OCI-LY1 (cell line): Measurements from ENCODE around the gene PTPRR.

Source experiments
- H2AFZ ChIP-seq: fragments of 200-600 bp; sonication (generic), shearing (Covaris generic); 2 replicates; pipeline ENCODE4 v1.6.0; 2014; ENCODE audit warnings: antibody characterized with exemption, mild to moderate bottlenecking, low read length
- H3F3A ChIP-seq: fragments of 200-600 bp; sonication (generic), shearing (Covaris generic); 2 replicates; pipeline ENCODE4 v1.6.0; 2014; ENCODE audit warnings: mild to moderate bottlenecking, antibody characterized with exemption, low read length, moderate library complexity; ENCODE audit not compliant: insufficient read depth
- H3K27ac ChIP-seq: fragments of 200-600 bp; sonication (generic); 2 replicates; pipeline ENCODE4 v1.5.1; 2014; ENCODE audit warnings: low read length, mixed run types, mild to moderate bottlenecking, low read depth; ENCODE audit not compliant: poor library complexity, severe bottlenecking
- H3K27me3 ChIP-seq: fragments of 200-600 bp; sonication (generic); 2 replicates; pipeline ENCODE4 v1.6.0; 2014; ENCODE audit warnings: antibody characterized with exemption, mild to moderate bottlenecking, low read length, moderate library complexity; ENCODE audit not compliant: insufficient read depth
- H3K36me3 ChIP-seq: fragments of 200-600 bp; sonication (generic); 2 replicates; pipeline ENCODE4 v1.6.1; 2014; ENCODE audit warnings: mild to moderate bottlenecking, antibody characterized with exemption, low read length, moderate library complexity, mixed read lengths; ENCODE audit not compliant: insufficient read depth
- H3K4me1 ChIP-seq: fragments of 200-600 bp; sonication (generic); 2 replicates; pipeline ENCODE4 v1.5.1; 2014; ENCODE audit warnings: mild to moderate bottlenecking, low read length, moderate library complexity; ENCODE audit not compliant: insufficient read depth, severe bottlenecking
- H3K4me2 ChIP-seq: fragments of 200-600 bp; sonication (generic), shearing (Covaris generic); 2 replicates; pipeline ENCODE4 v1.6.1; 2014; ENCODE audit warnings: low read length
- H3K4me3 ChIP-seq: fragments of 200-600 bp; sonication (generic); 2 replicates; pipeline ENCODE4 v1.5.1; 2014; ENCODE audit warnings: low read length, low read depth, mild to moderate bottlenecking, mixed read lengths; ENCODE audit not compliant: poor library complexity, severe bottlenecking
- H3K79me2 ChIP-seq: fragments of 200-600 bp; shearing (Covaris generic); 2 replicates; pipeline ENCODE4 v1.6.1; 2016; ENCODE audit warnings: mixed run types, low read length, mixed read lengths; ENCODE audit not compliant: insufficient read depth
- H3K9ac ChIP-seq: fragments of 200-600 bp; sonication (generic), shearing (Covaris generic); 2 replicates; pipeline ENCODE4 v1.6.1; 2014; ENCODE audit warnings: mild to moderate bottlenecking, low read length, mixed read lengths
- H3K9me2 ChIP-seq: fragments of 200-600 bp; sonication (generic), shearing (Covaris generic); 2 replicates; pipeline ENCODE4 v1.6.1; 2014; ENCODE audit warnings: low read depth, mild to moderate bottlenecking, low read length, mixed read lengths
- H3K9me3 ChIP-seq: fragments of 200-600 bp; shearing (Covaris generic); 2 replicates; pipeline ENCODE4 v1.6.1; 2014; ENCODE audit warnings: low read length, mixed read lengths
- H4K20me1 ChIP-seq: fragments of 200-600 bp; sonication (generic), shearing (Covaris generic); 2 replicates; pipeline ENCODE4 v1.6.0; 2016; ENCODE audit warnings: mild to moderate bottlenecking, low read length; ENCODE audit not compliant: insufficient read depth
- EZH2 ChIP-seq: fragments of 200-600 bp; sonication (generic), shearing (Covaris generic); IDR thresholded peaks from 2 replicates; pipeline ENCODE4 v1.8.0; 2017; ENCODE audit warnings: borderline replicate concordance, mixed run types, mild to moderate bottlenecking, antibody characterized with exemption, low read length, moderate library complexity, mixed read lengths
- TF ChIP-seq, protein P1 (sequence below): fragments of 200-600 bp; sonication (generic), shearing (Covaris generic); IDR thresholded peaks from 2 replicates; pipeline ENCODE4 v1.5.1; 2017; ENCODE audit warnings: mild to moderate bottlenecking, antibody characterized with exemption, low read length, moderate library complexity, mixed read lengths

PTPRR gene

DNA sequence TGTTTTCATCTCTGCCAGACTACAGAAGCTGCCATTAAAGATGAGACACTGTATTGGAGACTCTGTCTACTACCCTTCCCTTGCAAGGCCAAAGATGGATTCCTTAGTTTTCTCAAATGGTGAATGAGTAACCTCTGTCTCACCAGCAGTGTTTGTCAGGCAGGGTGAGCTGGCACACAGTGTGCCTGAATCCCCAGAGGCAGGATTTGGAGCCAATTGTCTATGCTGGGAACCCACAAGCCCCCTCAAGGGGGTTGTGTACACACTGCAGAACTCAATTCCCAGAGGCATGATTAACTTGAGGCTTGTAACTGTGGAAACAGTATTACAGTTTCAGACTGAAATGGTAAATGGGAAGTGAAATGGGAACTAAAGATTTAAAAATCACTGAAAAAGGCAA, 146.5 kb downstream of the PTPRR start:
- no peaks in the 10 kb centered on the region for H3K79me2 ChIP-seq
- no peak overlapping the region for H3K4me3 ChIP-seq
- no peaks in the 10 kb centered on the region for H3K36me3 ChIP-seq
- TF ChIP-seq, protein P1, sequence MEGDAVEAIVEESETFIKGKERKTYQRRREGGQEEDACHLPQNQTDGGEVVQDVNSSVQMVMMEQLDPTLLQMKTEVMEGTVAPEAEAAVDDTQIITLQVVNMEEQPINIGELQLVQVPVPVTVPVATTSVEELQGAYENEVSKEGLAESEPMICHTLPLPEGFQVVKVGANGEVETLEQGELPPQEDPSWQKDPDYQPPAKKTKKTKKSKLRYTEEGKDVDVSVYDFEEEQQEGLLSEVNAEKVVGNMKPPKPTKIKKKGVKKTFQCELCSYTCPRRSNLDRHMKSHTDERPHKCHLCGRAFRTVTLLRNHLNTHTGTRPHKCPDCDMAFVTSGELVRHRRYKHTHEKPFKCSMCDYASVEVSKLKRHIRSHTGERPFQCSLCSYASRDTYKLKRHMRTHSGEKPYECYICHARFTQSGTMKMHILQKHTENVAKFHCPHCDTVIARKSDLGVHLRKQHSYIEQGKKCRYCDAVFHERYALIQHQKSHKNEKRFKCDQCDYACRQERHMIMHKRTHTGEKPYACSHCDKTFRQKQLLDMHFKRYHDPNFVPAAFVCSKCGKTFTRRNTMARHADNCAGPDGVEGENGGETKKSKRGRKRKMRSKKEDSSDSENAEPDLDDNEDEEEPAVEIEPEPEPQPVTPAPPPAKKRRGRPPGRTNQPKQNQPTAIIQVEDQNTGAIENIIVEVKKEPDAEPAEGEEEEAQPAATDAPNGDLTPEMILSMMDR, result no peak
- TF ChIP-seq EZH2, result no peak
- no peaks in the 10 kb centered on the region for H3K9me3 ChIP-seq
- no peaks in the 10 kb centered on the region for H3K27me3 ChIP-seq
- H3K4me1 ChIP-seq, result no peaks in the 10 kb centered on the region
- H3F3A ChIP-seq, result no peaks in the 10 kb centered on the region
- no peak overlapping the region for H3K4me2 ChIP-seq
- no peaks in the 10 kb centered on the region for H4K20me1 ChIP-seq
- H3K9me2 ChIP-seq, result no peaks in the 10 kb centered on the region
- no peak overlapping the region for H3K27ac ChIP-seq
- H2AFZ ChIP-seq, result no peak overlapping the region
- no peak overlapping the region for H3K9ac ChIP-seq

DNA sequence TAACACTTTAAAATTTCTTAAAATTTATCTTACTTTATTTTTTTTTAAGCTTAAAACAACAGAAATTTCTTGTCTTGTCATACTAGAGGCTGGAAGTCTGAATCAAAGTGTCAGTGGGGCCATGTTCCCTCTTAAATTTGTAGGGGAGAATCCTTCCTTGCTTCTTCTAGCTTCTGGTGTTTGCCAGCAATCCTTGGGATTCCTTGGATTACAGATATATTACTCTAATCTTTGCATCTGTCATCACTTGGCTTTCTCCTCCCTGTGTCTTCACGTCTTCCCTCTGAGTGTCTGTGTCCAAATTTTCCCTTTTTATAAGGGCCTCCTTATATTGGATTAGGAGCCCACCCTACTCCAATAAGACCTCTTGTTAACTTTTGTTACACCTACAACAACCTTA, 147.7 kb downstream of the PTPRR start:
- no peak overlapping the region for H3K4me2 ChIP-seq
- TF ChIP-seq, protein P1, result no peak
- no peak for TF ChIP-seq EZH2

DNA sequence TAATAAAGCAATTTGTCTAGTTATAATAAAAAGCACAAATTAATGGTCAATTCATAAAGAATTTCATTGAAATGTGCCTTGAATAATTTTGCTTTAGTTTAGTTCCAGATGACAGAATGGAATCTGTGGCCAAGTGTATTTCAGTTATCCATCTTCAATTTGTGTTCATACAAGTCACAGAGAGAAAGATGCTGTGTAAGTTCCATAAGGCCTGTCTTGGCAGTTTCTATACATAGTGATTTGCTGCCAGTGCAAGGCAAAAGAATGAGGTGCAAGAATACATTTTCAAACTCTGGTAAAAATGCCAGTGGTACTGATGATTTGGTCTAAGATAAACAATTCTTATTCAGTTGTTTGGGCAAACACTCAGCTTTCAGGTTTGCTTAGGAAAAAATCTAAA, 149.0 kb downstream of the PTPRR start:
- Histone ChIP-seq H3K9me3 (no peaks in the 10 kb centered on the region), H3K9ac (no peak overlapping the region), H3K36me3 (no peaks in the 10 kb centered on the region), H3K9me2 (no peaks in the 10 kb centered on the region), H3K4me1 (no peaks in the 10 kb centered on the region), H3K4me2 (no peak overlapping the region), H3F3A (no peaks in the 10 kb centered on the region), H3K79me2 (no peaks in the 10 kb centered on the region), H3K4me3 (no peak overlapping the region), H3K27ac (no peak overlapping the region), H2AFZ (no peak overlapping the region), H3K27me3 (no peaks in the 10 kb centered on the region), H4K20me1 (no peaks in the 10 kb centered on the region)
- TF ChIP-seq EZH2, result no peak
- TF ChIP-seq, protein P1, result no peak

More for the DNA sequence above, 147.7 kb downstream of the PTPRR start:
- Histone ChIP-seq H3K79me2 (no peaks in the 10 kb centered on the region), H3K27me3 (no peaks in the 10 kb centered on the region), H3K36me3 (no peaks in the 10 kb centered on the region), H3K4me1 (no peaks in the 10 kb centered on the region), H4K20me1 (no peaks in the 10 kb centered on the region), H2AFZ (no peak overlapping the region), H3K9me2 (no peaks in the 10 kb centered on the region), H3K27ac (no peak overlapping the region), H3K9me3 (no peaks in the 10 kb centered on the region), H3K4me3 (no peak overlapping the region), H3F3A (no peaks in the 10 kb centered on the region), H3K9ac (no peak overlapping the region)
